GM12878 (cell line): Measurements from ENCODE around the gene ZNF783. TPM values are rescaled to one million over a fixed set of nuclear protein-coding genes. Genes with fewer than 3 reads are reported as not detected.

Experiments
- ATAC-seq: fragments of 200-7000 bp; cut with Tn5 transposase; 3 replicates; pipeline ENCODE4 v1.9.1; 2020; ENCODE audit warnings: mild to moderate bottlenecking, moderate library complexity
- BruUV-seq: library from RNA; stranded (reverse); fragments of 400-500 nt; replicated peaks from 2 replicates; lab custom pipeline; 2021; lab: Mats Ljungman, UMichigan
- CTCF ChIA-PET: fragments of 300-600 bp; sonication (Branson Sonifier 250); formaldehyde crosslinking; extraction: SDS; loops from one replicate; lab custom pipeline; 2021; ENCODE audit warnings: inconsistent platforms; lab: Yijun Ruan, JAX
- POLR2A ChIA-PET: fragments of 350-600 bp; formaldehyde crosslinking; extraction: SDS; loops from one replicate; lab custom pipeline; 2021; ENCODE audit warnings: inconsistent platforms; lab: Charles Lee
- RAD21 ChIA-PET: fragments of 300-600 bp; sonication (Branson Sonifier 250); formaldehyde crosslinking; loops from one replicate; lab custom pipeline; 2023; ENCODE audit warnings: antibody characterized with exemption; ENCODE audit not compliant: unreplicated experiment; lab: Charles Lee
- SMC1A ChIA-PET: fragments of 300-600 bp; sonication (Branson Sonifier 250); formaldehyde crosslinking; loops from one replicate; lab custom pipeline; 2023; ENCODE audit not compliant: unreplicated experiment, uncharacterized antibody; lab: Charles Lee
- DNase-seq: peaks from one replicate; pipeline ENCODE4 v3.0.0-alpha.2; 2011; ENCODE audit warnings: low read depth, low spot score
- FAIRE-seq: peaks from 3 replicates; lab custom pipeline; 2011; peaks lifted over from hg19 to GRCh38; lab: Jason Lieb, UNC
- H2AFZ ChIP-seq: 2 replicates; pipeline ENCODE4 v1.6.0; 2011; ENCODE audit warnings: low read depth, low read length, control low read depth; ENCODE audit not compliant: control insufficient read depth
- H3K27ac ChIP-seq: 2 replicates; pipeline ENCODE4 v1.5.1; 2011; ENCODE audit warnings: control low read depth; ENCODE audit not compliant: control insufficient read depth, insufficient read depth
- H3K27me3 ChIP-seq, 2 experiments: replicated peaks in 1 of 2; 2 replicates each; pipeline versions ENCODE4 v1.6.0 to v1.6.1; 2011; ENCODE audit warnings: low read length in 1 of 2; ENCODE audit not compliant: control insufficient read depth in 2 of 2, insufficient read depth in 2 of 2
- H3K36me3 ChIP-seq, 2 experiments: 2 replicates each; pipeline ENCODE4 v1.5.1; 2011; ENCODE audit warnings: low read length in 1 of 2; ENCODE audit not compliant: control insufficient read depth in 2 of 2, insufficient read depth in 2 of 2
- H3K4me1 ChIP-seq: 2 replicates; pipeline ENCODE4 v1.6.1; 2011; ENCODE audit warnings: mild to moderate bottlenecking, low read length, moderate library complexity, mixed read lengths; ENCODE audit not compliant: control insufficient read depth, insufficient read depth
- H3K4me2 ChIP-seq: 2 replicates; pipeline ENCODE4 v1.6.0; 2011; ENCODE audit warnings: control low read depth; ENCODE audit not compliant: control insufficient read depth, insufficient read depth
- H3K4me3 ChIP-seq: fragments of 200-600 bp; sonication (generic); 2 replicates; pipeline ENCODE4 v1.5.1; 2016
- H3K79me2 ChIP-seq: 2 replicates; pipeline ENCODE4 v1.6.0; 2011; ENCODE audit warnings: low read length; ENCODE audit not compliant: control insufficient read depth, insufficient read depth
- H3K9ac ChIP-seq: 2 replicates; pipeline ENCODE4 v1.8.0; 2011; ENCODE audit warnings: low read length, control low read depth, mixed read lengths; ENCODE audit not compliant: control insufficient read depth, insufficient read depth
- H3K9me3 ChIP-seq: replicated peaks from 3 replicates; pipeline ENCODE4 v1.5.1; 2011; ENCODE audit warnings: mild to moderate bottlenecking, low read length; ENCODE audit not compliant: control insufficient read depth, insufficient read depth
- H4K20me1 ChIP-seq: 2 replicates; pipeline ENCODE4 v1.6.0; 2011; ENCODE audit not compliant: control insufficient read depth, insufficient read depth
- CBX3 ChIP-seq: fragments of 200-600 bp; sonication (generic); IDR thresholded peaks from 2 replicates; pipeline ENCODE4 v1.6.1; 2016; ENCODE audit warnings: low read depth, borderline replicate concordance
- ZBTB33 ChIP-seq: fragments of 450-650 bp; IDR thresholded peaks from 2 replicates; pipeline ENCODE4 v1.6.1; 2017; ENCODE audit warnings: mild to moderate bottlenecking
- WGBS: methylation state at CpG from one replicate; pipeline ENCODE4 v1.1.6; 2016; ENCODE audit warnings: low lambda C conversion rate; ENCODE audit not compliant: insufficient replicate concordance, insufficient coverage; ENCODE audit errors: missing lambda C conversion rate; 5-methylcytosine and 5-hydroxymethylcytosine counted together
- in situ Hi-C: fragments of 300-500 bp; cut with MboI; formaldehyde crosslinking; loops from 9 replicates; pipeline ENCODE4 v1.14.3; 2018; ENCODE audit warnings: mixed read lengths
- intact Hi-C: fragments of 100-400 bp; cut with micrococcal nuclease; formaldehyde crosslinking; loops from one replicate; pipeline ENCODE4 v1.14.2; 2022; ENCODE audit not compliant: unreplicated experiment
- polyA plus RNA-seq, 11 experiments: library from polyadenylated mRNA; depleted of rRNA in 4 of 11; unstranded in 6 of 11; stranded (reverse) in 5 of 11; fragments of >200 nt; fragmentation: Nextera tagmentation in 4 of 11; fragmentation: Illumina TruSeq in 1 of 11; extraction: Ambion mirVana in 4 of 11; extraction: Trizol in 1 of 11; gene quantifications; 1 replicate in 1 of 11; 2 replicates in 10 of 11; pipeline versions ENCODE4 v1.2.1 to v1.2.3, GENCODE V29; 2011 to 2016; ENCODE audit warnings: inconsistent platforms in 2 of 11, missing spikeins in 2 of 11, low read depth in 1 of 11
- total RNA-seq, 4 experiments: library from RNA; depleted of rRNA in 3 of 4; stranded (reverse); fragments of >200 nt in 3 of 4; fragmentation: Illumina TruSeq in 1 of 4; extraction: Trizol in 1 of 4; gene quantifications; 2 replicates each; pipeline versions ENCODE4 v1.2.1 to v1.2.3, GENCODE V29; 2013 to 2021

ZNF783 gene
- total and polyA plus RNA-seq, 10 of the 15 experiments (the other 5 are each of a cell fraction or from before 2014, with no cell fraction given) = 2.0 to 14.4 (median 6.4) TPM

DNA sequence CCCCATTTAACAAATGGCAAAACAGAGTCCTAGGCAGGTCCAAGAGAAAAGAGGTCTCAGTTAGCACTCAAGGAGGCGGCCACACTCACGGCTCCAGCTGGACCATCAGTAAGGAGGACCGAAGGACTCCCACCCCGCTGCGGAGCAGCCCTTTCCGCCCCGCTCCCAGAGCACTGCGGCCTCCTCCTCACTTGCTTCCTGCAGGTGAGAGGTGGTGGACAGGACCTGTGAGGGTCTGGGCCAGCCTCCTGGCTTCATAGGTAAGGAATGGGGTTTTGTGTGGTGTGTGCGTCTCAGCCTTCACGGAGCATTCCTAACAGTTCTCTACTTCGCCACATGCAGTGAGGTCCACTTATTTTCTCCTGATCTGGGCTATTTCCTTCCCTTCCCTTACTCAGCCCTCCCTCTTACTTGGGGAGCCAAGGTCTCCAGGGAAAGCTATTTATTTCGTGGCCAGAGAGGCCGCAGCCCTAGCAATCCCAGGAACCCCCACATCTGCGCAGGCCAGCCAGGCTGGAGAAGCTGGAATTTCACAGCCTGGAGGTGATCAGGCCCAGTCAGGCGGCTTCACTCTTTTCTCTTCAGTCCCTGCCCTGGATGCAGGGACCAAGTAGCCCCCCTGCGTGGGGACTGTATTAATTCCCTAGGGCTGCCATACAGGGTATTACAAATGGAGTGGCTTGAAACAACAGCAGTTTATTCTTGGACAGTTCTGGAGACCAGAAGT is 45.9 kb downstream of the ZNF783 start:
- RAD21 ChIA-PET = no interaction called here
- FAIRE-seq (no peak), ATAC-seq (no peak), DNase-seq (no peak)
- in situ Hi-C loops (no loop called here), intact Hi-C loops (no loop called here)
- CTCF ChIA-PET = no interaction called here
- Histone ChIP-seq H3K36me3 (no peaks in the 10 kb centered on the region), H3K9me3 (no peaks in the 10 kb centered on the region), H3K4me3 (no peak overlapping the region), H3K4me2 (no peak overlapping the region), H3K9ac (no peak overlapping the region), H2AFZ (no peak overlapping the region), H3K79me2 (no peaks in the 10 kb centered on the region), H3K27ac (no peak overlapping the region), H3K27me3 (no peaks in the 10 kb centered on the region), H3K4me1 (no peaks in the 10 kb centered on the region), H4K20me1 (no peaks in the 10 kb centered on the region)
- 69% methylated on average over 16 of the region's 16 CpGs for WGBS
- POLR2A ChIA-PET = no interaction called here
- TF ChIP-seq CBX3 = no peak
- no peak for TF ChIP-seq ZBTB33
- BruUV-seq = no TSS peak
- SMC1A ChIA-PET = no interaction called here
